Sigmoid colon (tissue), 4 donors: Measurements from ENCODE around the gene NFIB.

Source experiments
- EP300 ChIP-seq, 4 donors: sonication (generic); formaldehyde crosslinking; IDR thresholded peaks; one replicate each; pipeline ENCODE4 v1.6.1; 2017; ENCODE audit warnings: antibody characterized with exemption in 4 of 4
- POLR2A ChIP-seq, 2 donors: fragments of 450-650 bp; IDR thresholded peaks; one replicate each; pipeline ENCODE4 v1.6.1; 2016; ENCODE audit warnings: antibody characterized with exemption in 2 of 2, mild to moderate bottlenecking in 2 of 2, moderate library complexity in 2 of 2
- POLR2AphosphoS5 ChIP-seq, 4 donors: sonication (generic); formaldehyde crosslinking; IDR thresholded peaks; one replicate each; pipeline ENCODE4 v1.6.1; 2017; ENCODE audit warnings: antibody characterized with exemption in 4 of 4
- TF ChIP-seq, protein P1 (sequence below), 4 experiments: fragments of 450-650 bp in 3 of 4; fragments of 200-600 bp in 1 of 4; IDR thresholded peaks; one replicate each; pipeline ENCODE4 v1.5.1; 2016 to 2019; ENCODE audit warnings: antibody characterized with exemption in 4 of 4, mild to moderate bottlenecking in 3 of 4, moderate library complexity in 2 of 4

DNA sequence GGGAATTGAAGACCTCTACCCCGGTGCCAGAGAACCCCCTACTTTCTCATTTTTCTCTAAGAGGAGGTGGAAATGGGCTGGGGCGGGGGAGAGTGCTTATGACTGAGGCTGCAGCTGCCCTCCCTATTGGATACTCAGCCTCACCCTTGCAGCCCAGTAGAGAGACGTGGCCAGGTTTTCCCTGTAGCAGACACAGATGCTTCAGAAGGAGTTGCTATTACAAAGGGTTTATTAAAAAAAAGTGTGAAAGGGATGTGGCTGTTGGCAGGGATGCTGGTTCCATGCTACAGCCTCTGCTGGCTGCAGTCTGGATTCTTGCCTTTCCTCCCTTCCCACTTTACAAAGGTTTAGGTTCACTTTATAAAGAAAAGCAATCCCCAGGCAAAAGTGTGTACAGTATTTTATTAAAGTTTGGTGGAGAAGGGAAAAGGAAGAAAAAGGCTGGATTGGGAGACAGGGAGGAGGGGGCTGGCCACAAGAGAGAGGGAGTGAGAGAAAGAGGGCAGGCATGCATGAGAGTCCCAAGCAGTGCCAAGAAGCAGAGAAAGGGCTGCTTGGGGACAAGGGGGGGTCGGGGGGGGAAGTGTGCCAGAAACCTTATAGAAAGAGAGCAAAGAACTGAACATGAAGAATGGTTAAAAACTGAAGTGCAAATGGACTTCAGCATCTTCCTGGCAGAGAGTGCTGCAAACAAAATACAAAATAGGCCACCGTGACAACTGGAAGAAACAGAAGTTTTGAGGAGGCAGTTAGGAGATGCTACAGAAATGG, 29.5 kb upstream of the NFIB start:
- TF ChIP-seq, protein P1, sequence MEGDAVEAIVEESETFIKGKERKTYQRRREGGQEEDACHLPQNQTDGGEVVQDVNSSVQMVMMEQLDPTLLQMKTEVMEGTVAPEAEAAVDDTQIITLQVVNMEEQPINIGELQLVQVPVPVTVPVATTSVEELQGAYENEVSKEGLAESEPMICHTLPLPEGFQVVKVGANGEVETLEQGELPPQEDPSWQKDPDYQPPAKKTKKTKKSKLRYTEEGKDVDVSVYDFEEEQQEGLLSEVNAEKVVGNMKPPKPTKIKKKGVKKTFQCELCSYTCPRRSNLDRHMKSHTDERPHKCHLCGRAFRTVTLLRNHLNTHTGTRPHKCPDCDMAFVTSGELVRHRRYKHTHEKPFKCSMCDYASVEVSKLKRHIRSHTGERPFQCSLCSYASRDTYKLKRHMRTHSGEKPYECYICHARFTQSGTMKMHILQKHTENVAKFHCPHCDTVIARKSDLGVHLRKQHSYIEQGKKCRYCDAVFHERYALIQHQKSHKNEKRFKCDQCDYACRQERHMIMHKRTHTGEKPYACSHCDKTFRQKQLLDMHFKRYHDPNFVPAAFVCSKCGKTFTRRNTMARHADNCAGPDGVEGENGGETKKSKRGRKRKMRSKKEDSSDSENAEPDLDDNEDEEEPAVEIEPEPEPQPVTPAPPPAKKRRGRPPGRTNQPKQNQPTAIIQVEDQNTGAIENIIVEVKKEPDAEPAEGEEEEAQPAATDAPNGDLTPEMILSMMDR (IDR thresholded peaks at IDR 0.05), result no peak
- no peak for TF ChIP-seq POLR2A (IDR thresholded peaks at IDR 0.05)
- TF ChIP-seq EP300 (IDR thresholded peaks at IDR 0.05), result no peak
- TF ChIP-seq POLR2AphosphoS5 (IDR thresholded peaks at IDR 0.05), result no peak
